Astrocyte (in vitro differentiated cells and primary cell): ENCODE data around the gene NLGN1.

ENCODE experiments used
- EZH2 ChIP-seq: IDR thresholded peaks from 2 replicates; pipeline ENCODE4 v1.6.1; 2012; ENCODE audit warnings: mild to moderate bottlenecking, low read length, inconsistent platforms; ENCODE audit not compliant: insufficient read depth
- TF ChIP-seq, protein P1 (sequence below): IDR thresholded peaks from 2 replicates; pipeline ENCODE4 v1.5.1; 2011; ENCODE audit warnings: low read depth, mild to moderate bottlenecking, inconsistent platforms, low read length, moderate library complexity; ENCODE audit not compliant: insufficient read depth

DNA sequence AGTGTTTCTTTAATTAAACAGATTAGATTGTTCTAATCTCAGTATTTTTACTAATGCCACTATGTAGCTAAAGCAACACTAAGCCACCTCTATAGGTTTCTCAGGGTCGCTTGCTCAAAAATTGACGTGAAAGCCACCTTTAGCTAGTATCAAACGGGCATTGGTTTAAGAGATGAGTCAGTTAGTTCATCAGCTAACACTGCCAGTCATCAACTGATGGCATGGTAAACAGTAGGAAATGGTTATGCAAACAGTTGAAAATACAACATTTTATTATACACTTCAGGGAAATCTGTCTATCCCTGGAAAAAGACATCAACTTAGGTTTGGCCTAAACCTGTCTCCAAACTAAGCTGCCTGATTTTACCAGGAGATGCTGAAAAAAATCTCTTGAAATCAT is 879.3 kb downstream of the NLGN1 start:
- TF ChIP-seq, protein P1, sequence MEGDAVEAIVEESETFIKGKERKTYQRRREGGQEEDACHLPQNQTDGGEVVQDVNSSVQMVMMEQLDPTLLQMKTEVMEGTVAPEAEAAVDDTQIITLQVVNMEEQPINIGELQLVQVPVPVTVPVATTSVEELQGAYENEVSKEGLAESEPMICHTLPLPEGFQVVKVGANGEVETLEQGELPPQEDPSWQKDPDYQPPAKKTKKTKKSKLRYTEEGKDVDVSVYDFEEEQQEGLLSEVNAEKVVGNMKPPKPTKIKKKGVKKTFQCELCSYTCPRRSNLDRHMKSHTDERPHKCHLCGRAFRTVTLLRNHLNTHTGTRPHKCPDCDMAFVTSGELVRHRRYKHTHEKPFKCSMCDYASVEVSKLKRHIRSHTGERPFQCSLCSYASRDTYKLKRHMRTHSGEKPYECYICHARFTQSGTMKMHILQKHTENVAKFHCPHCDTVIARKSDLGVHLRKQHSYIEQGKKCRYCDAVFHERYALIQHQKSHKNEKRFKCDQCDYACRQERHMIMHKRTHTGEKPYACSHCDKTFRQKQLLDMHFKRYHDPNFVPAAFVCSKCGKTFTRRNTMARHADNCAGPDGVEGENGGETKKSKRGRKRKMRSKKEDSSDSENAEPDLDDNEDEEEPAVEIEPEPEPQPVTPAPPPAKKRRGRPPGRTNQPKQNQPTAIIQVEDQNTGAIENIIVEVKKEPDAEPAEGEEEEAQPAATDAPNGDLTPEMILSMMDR = no peak
- TF ChIP-seq EZH2 = no peak
